K562 (cell line): ENCODE measurements around the gene DDX54. TPM values are rescaled to one million over a fixed set of nuclear protein-coding genes. Genes with fewer than 3 reads are reported as not detected.
A peak's percentile ranks its signal among the peaks of the same experiment; 100 is the strongest.

ENCODE experiments used
- ATAC-seq: fragments of 200-7000 bp; cut with Tn5 transposase; 3 replicates; pipeline ENCODE4 v1.9.1; 2020; ENCODE audit warnings: moderate library complexity
- BruUV-seq: library from RNA; stranded (reverse); fragments of 400-500 nt; replicated peaks from 2 replicates; lab custom pipeline; 2021; lab: Mats Ljungman, UMichigan
- CTCF ChIA-PET: fragments of 300-600 bp; formaldehyde crosslinking; extraction: SDS; loops from one replicate; lab custom pipeline; 2021; ENCODE audit warnings: low intra/inter-chr PET ratio; lab: Yijun Ruan, JAX
- POLR2A ChIA-PET: fragments of 300-600, 350-650 bp; sonication (Branson Sonifier 250); formaldehyde crosslinking; extraction: SDS; loops from one replicate; lab custom pipeline; 2021; ENCODE audit warnings: antibody characterized with exemption, inconsistent platforms; lab: Yijun Ruan, JAX
- DNase-seq, 4 experiments: peaks; one replicate each; pipeline versions ENCODE4 v3.0.0 to v3.0.0-alpha.2; 2011 to 2018; ENCODE audit warnings: low spot score in 3 of 4, mixed read lengths in 3 of 4; ENCODE audit errors: extremely low read depth in 1 of 4
- FAIRE-seq: peaks from 2 replicates; lab custom pipeline; 2011; peaks lifted over from hg19 to GRCh38; lab: Jason Lieb, UNC
- H2AFZ ChIP-seq: 2 replicates; pipeline ENCODE4 v1.6.0; 2011; ENCODE audit warnings: low read depth, low read length, control low read depth, inconsistent platforms
- H3K27ac ChIP-seq: fragments of 200-600 bp; 3 replicates; pipeline ENCODE4 v1.8.0; 2011; ENCODE audit warnings: low read depth, mild to moderate bottlenecking, control low read depth, inconsistent platforms, low read length, moderate library complexity, mixed read lengths; ENCODE audit errors: extremely low read depth
- H3K27me3 ChIP-seq, 2 experiments: fragments of 300-600 bp in 1 of 2; 2 replicates in 1 of 2; 3 replicates in 1 of 2; pipeline versions ENCODE4 v1.6.0 to v1.8.0; 2011; ENCODE audit warnings: inconsistent platforms in 2 of 2, low read length in 2 of 2, mild to moderate bottlenecking in 1 of 2, mixed read lengths in 1 of 2, moderate library complexity in 1 of 2; ENCODE audit not compliant: control insufficient read depth in 2 of 2, insufficient read depth in 2 of 2
- H3K36me3 ChIP-seq: fragments of 300-600 bp; 3 replicates; pipeline ENCODE4 v1.8.0; 2011; ENCODE audit warnings: mild to moderate bottlenecking, low read length, inconsistent platforms; ENCODE audit not compliant: control insufficient read depth, insufficient read depth
- H3K4me1 ChIP-seq, 2 experiments: fragments of 200-600 bp in 1 of 2; replicated peaks in 1 of 2; 2 replicates in 1 of 2; 3 replicates in 1 of 2; pipeline versions ENCODE4 v1.5.1 to v1.8.0; 2011; ENCODE audit warnings: inconsistent platforms in 2 of 2, low read length in 2 of 2, mild to moderate bottlenecking in 1 of 2, mixed read lengths in 1 of 2, moderate library complexity in 1 of 2; ENCODE audit not compliant: control insufficient read depth in 2 of 2, insufficient read depth in 2 of 2
- H3K4me2 ChIP-seq: 2 replicates; pipeline ENCODE4 v1.6.1; 2011; ENCODE audit warnings: low read length, control low read depth, inconsistent platforms, mixed read lengths; ENCODE audit not compliant: insufficient read depth
- H3K4me3 ChIP-seq: fragments of 200-600 bp; sonication (generic), shearing (Covaris generic); 2 replicates; pipeline ENCODE4 v1.5.1; 2016; ENCODE audit warnings: control low read depth, inconsistent platforms
- H3K79me2 ChIP-seq: fragments of 200-600 bp; 3 replicates; pipeline ENCODE4 v1.8.0; 2011; ENCODE audit warnings: low read length, inconsistent platforms; ENCODE audit not compliant: control insufficient read depth, insufficient read depth
- H3K9ac ChIP-seq, 2 experiments: 2 replicates each; pipeline versions ENCODE4 v1.6.0 to v1.6.1; 2011; ENCODE audit warnings: low read depth in 2 of 2, low read length in 2 of 2, control low read depth in 1 of 2, inconsistent platforms in 1 of 2, mild to moderate bottlenecking in 1 of 2, mixed read lengths in 1 of 2; ENCODE audit not compliant: insufficient read depth in 1 of 2
- H3K9me1 ChIP-seq: one replicate; pipeline ENCODE4 v1.6.0; 2011; ENCODE audit warnings: inconsistent platforms, mild to moderate bottlenecking, low read length, moderate library complexity; ENCODE audit not compliant: control insufficient read depth, insufficient read depth
- H3K9me3 ChIP-seq: replicated peaks from 2 replicates; pipeline ENCODE4 v1.5.1; 2011; ENCODE audit warnings: low read depth, low read length, inconsistent platforms; ENCODE audit not compliant: control insufficient read depth, insufficient read depth
- H4K20me1 ChIP-seq: replicated peaks from 2 replicates; pipeline ENCODE4 v1.6.1; 2011; ENCODE audit warnings: low read length, inconsistent platforms, mixed read lengths; ENCODE audit not compliant: control insufficient read depth, insufficient read depth
- BDP1 ChIP-seq: IDR thresholded peaks from 3 replicates; pipeline ENCODE4 v1.6.1; 2011; ENCODE audit not compliant: insufficient read length, insufficient read depth
- POLR2G ChIP-seq: fragments of 200-400 bp; formaldehyde crosslinking; IDR thresholded peaks from 2 replicates; pipeline ENCODE4 v1.6.1; 2017; ENCODE audit warnings: low read depth, mild to moderate bottlenecking, antibody characterized with exemption, low read length, moderate library complexity
- RBFOX2 ChIP-seq: fragments of 200-400 bp; formaldehyde crosslinking; IDR thresholded peaks from 2 replicates; pipeline ENCODE4 v1.6.1; 2017; ENCODE audit warnings: low read depth, mild to moderate bottlenecking, low read length, moderate library complexity
- TAF1 ChIP-seq: IDR thresholded peaks from 2 replicates; pipeline ENCODE4 v1.6.1; 2011; ENCODE audit warnings: mild to moderate bottlenecking, low read length, moderate library complexity; ENCODE audit not compliant: insufficient read depth, control insufficient read depth, severe bottlenecking; ENCODE audit errors: extremely low read depth
- ZNF165 ChIP-seq: fragments of 250-450 bp; sonication (Bioruptor Pico); IDR thresholded peaks from 2 replicates; pipeline ENCODE4 v1.4.0; 2020; ENCODE audit warnings: borderline replicate concordance
- ZNF347 ChIP-seq: fragments of 450-650 bp; formaldehyde crosslinking; IDR thresholded peaks from 2 replicates; pipeline ENCODE4 v1.4.0; 2020; ENCODE audit warnings: low read depth, mild to moderate bottlenecking, moderate library complexity
- ZNF584 ChIP-seq: fragments of 200-800 bp; sonication (Bioruptor generic); IDR thresholded peaks from 2 replicates; pipeline ENCODE4 v1.6.1; 2016; ENCODE audit warnings: low read depth, mild to moderate bottlenecking, missing genetic modification characterization, missing compliant biosample characterization
- WGBS: fragments of 100-300 bp; shearing (Covaris generic); methylation state at CpG from one replicate; pipeline ENCODE4 v1.1.6; 2016; ENCODE audit warnings: low coverage, mixed read lengths; ENCODE audit not compliant: insufficient coverage; ENCODE audit errors: missing lambda C conversion rate; 5-methylcytosine and 5-hydroxymethylcytosine counted together
- in situ Hi-C: fragments of 300-500 bp; cut with MboI; formaldehyde crosslinking; loops from 4 replicates; pipeline ENCODE4 v1.15.0; 2018; ENCODE audit warnings: inconsistent platforms, mixed read lengths
- intact Hi-C: fragments of 100-400 bp; cut with micrococcal nuclease; formaldehyde crosslinking; loops from 2 replicates; pipeline ENCODE4 v1.14.2; 2022
- polyA plus RNA-seq, 8 experiments: library from polyadenylated mRNA; depleted of rRNA in 4 of 8; stranded (reverse) in 5 of 8; unstranded in 3 of 8; fragments of >200 nt; fragmentation: Nextera tagmentation in 2 of 8; fragmentation: Illumina TruSeq in 1 of 8; extraction: Ambion mirVana in 2 of 8; extraction: Trizol in 1 of 8; gene quantifications; 2 replicates each; pipeline versions ENCODE4 v1.2.1 to v1.2.3, GENCODE V29; 2011 to 2014; ENCODE audit warnings: inconsistent platforms in 1 of 8, missing spikeins in 1 of 8
- total RNA-seq, 7 experiments: library from RNA; depleted of rRNA in 6 of 7; stranded (reverse); fragments of >200 nt in 6 of 7; fragmentation: Illumina TruSeq in 2 of 7; extraction: Trizol in 2 of 7; gene quantifications; 2 replicates each; pipeline versions ENCODE4 v1.2.1 to v1.2.3, GENCODE V29; 2011 to 2021; ENCODE audit warnings: low replicate concordance in 1 of 7

Gene DDX54
- total and polyA plus RNA-seq, 9 of the 15 experiments (the other 6 are each of a cell fraction or from before 2014, with no cell fraction given), result 1.4 to 135 (median 51.4) TPM

- Histone ChIP-seq H4K20me1 (peaks cover 6% of the 10 kb centered on the region; the same call in 1 of the 2 replicates), H3K79me2 (no peaks in the 10 kb centered on the region), H3K9me3 (no peaks in the 10 kb centered on the region), H3K4me1 (peaks cover 0 to 23% of the 10 kb centered on the region in 2 experiments; a peak in 1 of 5 replicates), H3K27ac (no peak overlapping the region), H2AFZ (no peak overlapping the region), H3K9ac (peak overlapping the region in 1 of 2 experiments; percentile 55; a peak in 1 of 4 replicates), H3K4me3 (no peak overlapping the region), H3K36me3 (peaks cover 92% of the 10 kb centered on the region), H3K9me1 (no peaks in the 10 kb centered on the region), H3K4me2 (no peak overlapping the region), H3K27me3 (no peaks in the 10 kb centered on the region)
- intact Hi-C loops, result no loop called here
- 94% methylated on average over 8 of the region's 10 CpGs for WGBS
- no TSS peak for BruUV-seq
- ATAC-seq (no peak), FAIRE-seq (no peak), DNase-seq (no peak)
- ChIA-PET POLR2A (interaction anchor here (1.0 kb wide), 1 partner anchor 9 kb away, joined by 3 read pairs; no protein-coding TSS in a partner anchor), CTCF (interaction anchor here (0.6 kb wide), 2 partner anchors 138 to 910 kb away, joined by 4 read pairs; no protein-coding TSS in a partner anchor)
- peak; percentile 38; the same call in 1 of the 2 replicates for TF ChIP-seq POLR2G
- no peak for TF ChIP-seq BDP1
- in situ Hi-C loops, result no loop called here
Observed at GRCh38 chr12:113167868-113168267, 17.4 kb downstream of the DDX54 start.

GRCh38 chr12:113165521-113166450 lies 19.5 kb downstream of the DDX54 start:
- ChIA-PET POLR2A (interaction anchor here (0.6 to 0.8 kb wide), 3 partner anchors 9 to 166 kb away, joined by 3 to 4 read pairs (median 4); no protein-coding TSS in a partner anchor), CTCF (no interaction called here)
- no TSS peak for BruUV-seq
- no peak for DNase-seq
- peaks cover 90% of the 10 kb centered on the region for H3K36me3 ChIP-seq
- no peaks in the 10 kb centered on the region for H3K27me3 ChIP-seq
- peaks cover 9 to 41% of the 10 kb centered on the region in 2 experiments for H3K4me1 ChIP-seq
- no peak overlapping the region for H3K4me3 ChIP-seq
- intact Hi-C loops, result no loop called here
- TF ChIP-seq ZNF347 (CRISPR knock-in tag) (no peak), ZNF584 (CRISPR knock-in tag) (no peak), RBFOX2 (peak; percentile 46), ZNF165 (CRISPR knock-in tag) (no peak), TAF1 (no peak)
- in situ Hi-C loops, result no loop called here
- WGBS, result 95% methylated on average over 29 of the region's 32 CpGs
- FAIRE-seq, result no peak
- peaks cover 4% of the 10 kb centered on the region for H3K9me1 ChIP-seq
- no peak overlapping the region for H3K27ac ChIP-seq
- peaks cover 15% of the 10 kb centered on the region for H4K20me1 ChIP-seq
- H2AFZ ChIP-seq, result no peak overlapping the region
- no peaks in the 10 kb centered on the region for H3K9me3 ChIP-seq
- no peak overlapping the region for H3K4me2 ChIP-seq
- H3K79me2 ChIP-seq, result no peaks in the 10 kb centered on the region
- H3K9ac ChIP-seq, result peak overlapping the region in 1 of 2 experiments; percentile 47; a peak in 1 of 4 replicates
- no peak for ATAC-seq
